ENCODE results near the gene LAMP2. TPM values are rescaled to one million over a fixed set of nuclear protein-coding genes. Genes with fewer than 3 reads are reported as not detected.

Gene LAMP2
- total RNA-seq, 2 experiments from 2014 or later, result 47.7 to 59.5 TPM

- no peak for DNase-seq
- Mint-ChIP-seq H3K4me1 (peaks cover 16% of the 10 kb centered on the region), H3K4me3 (no peak overlapping the region), H3K9me3 (no peaks in the 10 kb centered on the region), H3K27ac (no peak overlapping the region), H3K27me3 (no peaks in the 10 kb centered on the region), H3K36me3 (ENCODE audit: low read depth) (peaks cover 17% of the 10 kb centered on the region)
- ChIA-PET CTCF (no interaction called here), POLR2A (no interaction called here)
Observed at GRCh38 chrX:120450163-120450562, 18.9 kb downstream of the LAMP2 start.

DNA sequence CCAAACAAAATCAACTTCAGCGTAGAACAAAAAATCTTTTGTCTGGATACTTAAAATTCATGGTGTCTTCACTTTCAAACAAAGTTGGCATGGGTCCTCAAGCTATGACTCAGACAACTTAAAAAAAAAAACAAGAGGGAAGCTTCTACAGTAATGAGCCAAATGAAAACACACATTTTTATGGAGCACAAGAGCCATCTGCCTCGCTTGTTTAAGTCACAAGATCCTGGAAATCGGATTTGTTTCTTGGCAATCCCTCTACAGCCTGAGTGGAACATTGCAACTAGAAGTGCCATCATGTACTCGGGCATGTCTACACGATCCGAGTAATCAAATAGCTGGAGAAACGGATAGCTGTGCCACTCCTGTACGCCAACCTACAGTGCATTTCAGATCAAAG, 22.6 kb downstream of the LAMP2 start:
- no peak for DNase-seq
- Mint-ChIP-seq H3K27ac (no peak overlapping the region), H3K4me3 (no peak overlapping the region), H3K4me1 (peaks cover 4% of the 10 kb centered on the region), H3K27me3 (no peaks in the 10 kb centered on the region), H3K36me3 (ENCODE audit: low read depth) (peaks cover 18% of the 10 kb centered on the region), H3K9me3 (no peaks in the 10 kb centered on the region)
- POLR2A ChIA-PET, result no interaction called here
- CTCF ChIA-PET, result interaction anchor here (0.6 kb wide), 1 partner anchor 1074 kb away, joined by 3 read pairs; no protein-coding TSS in a partner anchor

DNA sequence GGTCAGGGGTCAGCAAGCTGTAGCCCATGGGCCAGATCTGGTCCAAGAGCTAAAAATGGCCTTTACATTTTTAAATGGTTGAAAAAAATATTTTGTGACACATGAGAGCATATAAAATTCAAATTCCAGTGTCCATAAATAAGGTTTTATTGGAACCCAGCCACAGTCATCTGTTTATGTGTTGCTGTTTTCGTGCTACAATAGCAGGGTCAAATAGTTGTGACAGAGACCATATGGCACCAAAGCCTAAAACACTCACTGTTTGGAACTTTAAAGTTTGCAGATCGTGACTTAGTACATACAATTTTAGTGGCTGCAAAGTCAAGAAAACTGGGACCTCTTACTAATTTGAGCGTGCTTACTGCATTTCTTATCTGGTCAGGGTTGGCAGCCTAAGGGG, 29.2 kb downstream of the LAMP2 start:
- no peaks in the 10 kb centered on the region for H3K4me1 Mint-ChIP-seq
- ChIA-PET POLR2A (no interaction called here), CTCF (no interaction called here)
- H3K9me3 Mint-ChIP-seq, result no peaks in the 10 kb centered on the region
- H3K27me3 Mint-ChIP-seq, result no peaks in the 10 kb centered on the region
- no peak overlapping the region for H3K4me3 Mint-ChIP-seq
- DNase-seq, result no peak
- H3K27ac Mint-ChIP-seq, result no peak overlapping the region
- peaks cover 18% of the 10 kb centered on the region for H3K36me3 Mint-ChIP-seq (ENCODE audit: low read depth)

GRCh38 chrX:120429776-120430540, 39.1 kb downstream of the LAMP2 start:
- ChIA-PET POLR2A (interaction anchor here (0.6 kb wide), 1 partner anchor 8 kb away, joined by 3 read pairs; no protein-coding TSS in a partner anchor), CTCF (interaction anchor here (0.9 kb wide), 1 partner anchor 49 kb away, joined by 3 read pairs; no protein-coding TSS in a partner anchor)
- Mint-ChIP-seq H3K9me3 (no peaks in the 10 kb centered on the region), H3K4me1 (peaks cover 8% of the 10 kb centered on the region), H3K4me3 (no peak overlapping the region), H3K27ac (no peak overlapping the region), H3K36me3 (ENCODE audit: low read depth) (peaks cover 18% of the 10 kb centered on the region), H3K27me3 (no peaks in the 10 kb centered on the region)
- DNase-seq, result no peak

- Mint-ChIP-seq H3K4me1 (peaks cover 8% of the 10 kb centered on the region), H3K27ac (no peak overlapping the region), H3K9me3 (no peaks in the 10 kb centered on the region), H3K27me3 (no peaks in the 10 kb centered on the region), H3K36me3 (ENCODE audit: low read depth) (peaks cover 18% of the 10 kb centered on the region), H3K4me3 (no peak overlapping the region)
- no peak for DNase-seq
- ChIA-PET CTCF (interaction anchor here (1.3 kb wide), 1 partner anchor 22 kb away, joined by 4 read pairs; no protein-coding TSS in a partner anchor), POLR2A (no interaction called here)
Observed at GRCh38 chrX:120428309-120428708, 40.8 kb downstream of the LAMP2 start.

- H3K9me3 Mint-ChIP-seq, result no peaks in the 10 kb centered on the region
- ChIA-PET POLR2A (no interaction called here), CTCF (no interaction called here)
- peaks cover 8% of the 10 kb centered on the region for H3K4me1 Mint-ChIP-seq
- H3K4me3 Mint-ChIP-seq, result no peak overlapping the region
- H3K27me3 Mint-ChIP-seq, result no peaks in the 10 kb centered on the region
- H3K36me3 Mint-ChIP-seq (ENCODE audit: low read depth), result peaks cover 4% of the 10 kb centered on the region
- H3K27ac Mint-ChIP-seq, result no peak overlapping the region
- no peak for DNase-seq
Observed at GRCh38 chrX:120426599-120426998, 42.5 kb downstream of the LAMP2 start.

DNA sequence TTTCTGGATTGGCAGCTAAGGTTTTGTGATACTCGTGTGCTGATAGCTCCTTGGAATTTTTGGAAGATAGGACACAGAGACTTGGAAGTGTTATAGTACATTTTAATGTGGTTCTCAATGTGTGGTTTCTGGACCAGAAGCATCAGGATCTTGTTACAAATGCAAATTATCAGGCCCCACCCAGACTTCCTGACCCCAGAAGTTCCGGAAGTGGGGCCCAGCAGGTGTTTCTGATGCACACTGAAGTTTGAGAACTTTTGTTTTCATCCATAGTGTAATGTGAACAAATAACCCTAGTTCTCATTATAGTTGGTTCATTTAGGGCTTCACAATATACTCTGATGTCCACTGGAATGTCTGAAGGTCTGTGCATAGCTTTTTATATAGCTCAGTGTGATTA, 49.6 kb downstream of the LAMP2 start:
- CTCF ChIA-PET, result interaction anchor here (1.3 kb wide), 1 partner anchor 14 kb away, joined by 4 read pairs; no protein-coding TSS in a partner anchor

GRCh38 chrX:120408168-120408567, 60.9 kb downstream of the LAMP2 start:
- POLR2A ChIA-PET, result interaction anchor here (0.8 kb wide), 1 partner anchor 69 kb away, joined by 4 read pairs; no protein-coding TSS in a partner anchor
- Mint-ChIP-seq H3K36me3 (ENCODE audit: low read depth) (no peaks in the 10 kb centered on the region), H3K27me3 (peaks cover 3% of the 10 kb centered on the region)

More for the DNA sequence above, 49.6 kb downstream of the LAMP2 start:
- Mint-ChIP-seq H3K4me1 (peaks cover 16% of the 10 kb centered on the region), H3K4me3 (no peak overlapping the region), H3K27me3 (no peaks in the 10 kb centered on the region), H3K9me3 (peaks cover 1% of the 10 kb centered on the region), H3K27ac (peak overlapping the region; percentile 87), H3K36me3 (ENCODE audit: low read depth) (no peaks in the 10 kb centered on the region)
- peak; percentile 26 for DNase-seq
- POLR2A ChIA-PET, result no interaction called here

GRCh38 chrX:120406638-120407037, 62.5 kb downstream of the LAMP2 start:
- Mint-ChIP-seq H3K4me1 (no peaks in the 10 kb centered on the region), H3K36me3 (ENCODE audit: low read depth) (no peaks in the 10 kb centered on the region), H3K27me3 (peaks cover 3% of the 10 kb centered on the region), H3K27ac (no peak overlapping the region), H3K4me3 (no peak overlapping the region), H3K9me3 (peaks cover 2% of the 10 kb centered on the region)
- no peak for DNase-seq
- ChIA-PET CTCF (no interaction called here), POLR2A (no interaction called here)

More at GRCh38 chrX:120408168-120408567, 60.9 kb downstream of the LAMP2 start:
- H3K9me3 Mint-ChIP-seq, result peaks cover 2% of the 10 kb centered on the region
- no peak overlapping the region for H3K27ac Mint-ChIP-seq
- H3K4me1 Mint-ChIP-seq, result no peaks in the 10 kb centered on the region
- no peak for DNase-seq
- CTCF ChIA-PET, result no interaction called here
- H3K4me3 Mint-ChIP-seq, result no peak overlapping the region

DNA sequence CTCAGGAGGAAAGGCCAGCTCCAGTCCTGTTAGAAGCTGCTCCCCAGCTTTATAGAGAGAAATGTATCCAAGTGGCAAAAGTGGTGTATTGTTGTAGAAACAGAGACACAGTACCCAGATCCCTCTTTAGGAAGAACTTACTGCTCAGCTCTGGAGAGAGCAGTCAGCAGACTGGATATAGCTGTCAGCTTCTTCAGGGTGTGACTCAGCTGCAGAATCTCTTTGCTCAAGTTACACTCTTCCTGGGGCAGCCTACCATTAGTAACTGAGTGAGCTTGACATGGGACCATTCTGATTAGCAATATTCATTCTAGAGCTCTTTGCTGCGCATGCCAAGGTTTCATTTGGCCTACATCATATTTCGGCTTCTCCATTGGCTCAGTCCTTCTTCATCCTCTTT, 66.7 kb downstream of the LAMP2 start:
- ChIA-PET CTCF (interaction anchor here (1.1 kb wide), 1 partner anchor 16 kb away, joined by 3 read pairs; no protein-coding TSS in a partner anchor), POLR2A (no interaction called here)
- Mint-ChIP-seq H3K36me3 (ENCODE audit: low read depth) (no peaks in the 10 kb centered on the region), H3K4me1 (no peaks in the 10 kb centered on the region), H3K27me3 (no peaks in the 10 kb centered on the region), H3K4me3 (no peak overlapping the region), H3K9me3 (no peaks in the 10 kb centered on the region), H3K27ac (no peak overlapping the region)
- DNase-seq, result no peak

GRCh38 chrX:120401301-120401700, 67.8 kb downstream of the LAMP2 start:
- no peak for DNase-seq
- ChIA-PET CTCF (no interaction called here), POLR2A (no interaction called here)
- Mint-ChIP-seq H3K27ac (no peak overlapping the region), H3K9me3 (no peaks in the 10 kb centered on the region), H3K36me3 (ENCODE audit: low read depth) (no peaks in the 10 kb centered on the region), H3K4me3 (no peak overlapping the region), H3K4me1 (no peaks in the 10 kb centered on the region), H3K27me3 (no peaks in the 10 kb centered on the region)

DNA sequence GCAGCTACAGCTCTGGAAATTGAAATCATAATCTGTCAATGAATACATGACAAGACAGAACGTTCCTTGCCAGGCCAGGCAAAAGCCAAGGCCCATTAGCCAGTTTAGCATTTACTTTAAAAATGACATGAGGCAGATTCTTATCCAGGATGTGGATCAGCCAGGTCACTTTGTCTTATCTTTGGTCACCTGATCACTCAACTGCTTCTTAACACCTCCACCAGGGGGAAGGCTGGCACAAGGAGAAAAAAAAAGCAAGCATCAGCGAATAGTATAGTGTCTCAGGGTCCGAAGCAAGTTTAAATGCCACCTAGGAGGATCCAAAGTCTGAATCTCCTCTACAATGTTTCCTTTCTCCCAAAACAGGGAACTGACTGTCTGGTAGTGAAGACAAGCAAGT, 88.4 kb downstream of the LAMP2 start:
- H3K9me3 Mint-ChIP-seq, result no peaks in the 10 kb centered on the region
- peaks cover 4% of the 10 kb centered on the region for H3K27me3 Mint-ChIP-seq
- H3K4me1 Mint-ChIP-seq, result peaks cover 6% of the 10 kb centered on the region
- H3K36me3 Mint-ChIP-seq (ENCODE audit: low read depth), result no peaks in the 10 kb centered on the region
- H3K27ac Mint-ChIP-seq, result no peak overlapping the region
- ChIA-PET POLR2A (no interaction called here), CTCF (interaction anchor here (0.8 kb wide), 1 partner anchor 49 kb away, joined by 3 read pairs; no protein-coding TSS in a partner anchor)
- DNase-seq, result peak; percentile 34
- H3K4me3 Mint-ChIP-seq, result no peak overlapping the region

- Mint-ChIP-seq H3K4me1 (peaks cover 6% of the 10 kb centered on the region), H3K36me3 (ENCODE audit: low read depth) (no peaks in the 10 kb centered on the region), H3K27me3 (peaks cover 4% of the 10 kb centered on the region), H3K27ac (no peak overlapping the region), H3K9me3 (no peaks in the 10 kb centered on the region), H3K4me3 (no peak overlapping the region)
- no peak for DNase-seq
- ChIA-PET CTCF (no interaction called here), POLR2A (no interaction called here)
Observed at GRCh38 chrX:120379937-120380681, 89.0 kb downstream of the LAMP2 start.

All from activated CD4-positive, alpha-beta T cell treated with anti-CD3 and anti-CD28 coated beads, Interleukin-2, amount 10 ng/mL, durations not matched to agents 7 days and 5 days (primary cell).